Endodermal cell (in vitro differentiated cells): Measurements from ENCODE around the gene STX17. TPM values are rescaled to one million over a fixed set of nuclear protein-coding genes. Genes with fewer than 3 reads are reported as not detected.

ENCODE experiments used
- DNase-seq: peaks from one replicate; pipeline ENCODE4 v3.0.0-alpha.2; 2017
- H3K27ac ChIP-seq: 2 replicates; pipeline ENCODE4 v1.5.1; 2013; ENCODE audit warnings: mild to moderate bottlenecking, low read depth, low read length, moderate library complexity
- H3K27me3 ChIP-seq: 2 replicates; pipeline ENCODE4 v1.6.1; 2013; ENCODE audit warnings: mild to moderate bottlenecking, low read length, moderate library complexity; ENCODE audit not compliant: insufficient read depth, control insufficient read depth, poor library complexity, severe bottlenecking
- H3K36me3 ChIP-seq: 2 replicates; pipeline ENCODE4 v1.7.0; 2013; ENCODE audit warnings: mild to moderate bottlenecking, low read length, moderate library complexity; ENCODE audit not compliant: control insufficient read depth, insufficient read depth
- H3K4me1 ChIP-seq: one replicate; pipeline ENCODE4 v1.7.0; 2013; ENCODE audit warnings: low read length; ENCODE audit not compliant: control insufficient read depth, insufficient read depth
- H3K4me3 ChIP-seq: 2 replicates; pipeline ENCODE4 v1.5.1; 2013; ENCODE audit warnings: mild to moderate bottlenecking, low read length, moderate library complexity
- H3K9ac ChIP-seq: 2 replicates; pipeline ENCODE4 v1.6.1; 2013; ENCODE audit warnings: mild to moderate bottlenecking, low read length, moderate library complexity; ENCODE audit not compliant: poor library complexity, severe bottlenecking; ENCODE audit errors: extremely low read depth
- H3K9me3 ChIP-seq: 2 replicates; pipeline ENCODE4 v1.6.1; 2013; ENCODE audit warnings: mild to moderate bottlenecking, low read length, moderate library complexity; ENCODE audit not compliant: control insufficient read depth
- H3K27ac Mint-ChIP-seq: 2 replicates; pipeline ENCODE4 v1.8.0; 2020; ENCODE audit warnings: mixed read lengths
- H3K27me3 Mint-ChIP-seq: 2 replicates; pipeline ENCODE4 v1.8.0; 2021; ENCODE audit warnings: mild to moderate bottlenecking, mixed read lengths; ENCODE audit not compliant: insufficient read depth
- H3K36me3 Mint-ChIP-seq: 2 replicates; pipeline ENCODE4 v1.8.0; 2020; ENCODE audit warnings: low read depth, mixed read lengths
- H3K4me1 Mint-ChIP-seq: 2 replicates; pipeline ENCODE4 v1.8.0; 2020; ENCODE audit warnings: mixed read lengths
- H3K4me3 Mint-ChIP-seq: 2 replicates; pipeline ENCODE4 v1.8.0; 2020; ENCODE audit warnings: mild to moderate bottlenecking, moderate library complexity, mixed read lengths
- H3K9me3 Mint-ChIP-seq: 2 replicates; pipeline ENCODE4 v1.8.0; 2020; ENCODE audit warnings: mild to moderate bottlenecking, mixed read lengths
- WGBS, 2 experiments: methylation state at CpG; one replicate each; pipeline versions ENCODE4 v1.1.5 to v1.1.7; 2013; ENCODE audit warnings: missing lambda C conversion rate in 2 of 2, mixed read lengths in 1 of 2; ENCODE audit not compliant: insufficient coverage in 1 of 2, insufficient read length in 1 of 2; 5-methylcytosine and 5-hydroxymethylcytosine counted together
- total RNA-seq, 2 donors: library from RNA; stranded (reverse); fragmentation: NEBNext Ultra II Directional in 1 of 2; extraction: Animal tissue kit (Norgen Biotek cat#: 25700) in 1 of 2; gene quantifications; 2 replicates in 1 of 2; 3 replicates in 1 of 2; pipeline ENCODE4 v1.2.1, GENCODE V29; 2021
- TF ChIP-seq, protein P1 (sequence below): fragments of 200-600 bp; sonication (generic); conservative IDR thresholded peaks from 2 replicates; pipeline ENCODE4 v1.5.0; 2021; ENCODE audit warnings: antibody characterized with exemption, mild to moderate bottlenecking

STX17 gene
- total RNA-seq, 2 donors from 2014 or later, result 31.6 to 47.4 TPM

DNA sequence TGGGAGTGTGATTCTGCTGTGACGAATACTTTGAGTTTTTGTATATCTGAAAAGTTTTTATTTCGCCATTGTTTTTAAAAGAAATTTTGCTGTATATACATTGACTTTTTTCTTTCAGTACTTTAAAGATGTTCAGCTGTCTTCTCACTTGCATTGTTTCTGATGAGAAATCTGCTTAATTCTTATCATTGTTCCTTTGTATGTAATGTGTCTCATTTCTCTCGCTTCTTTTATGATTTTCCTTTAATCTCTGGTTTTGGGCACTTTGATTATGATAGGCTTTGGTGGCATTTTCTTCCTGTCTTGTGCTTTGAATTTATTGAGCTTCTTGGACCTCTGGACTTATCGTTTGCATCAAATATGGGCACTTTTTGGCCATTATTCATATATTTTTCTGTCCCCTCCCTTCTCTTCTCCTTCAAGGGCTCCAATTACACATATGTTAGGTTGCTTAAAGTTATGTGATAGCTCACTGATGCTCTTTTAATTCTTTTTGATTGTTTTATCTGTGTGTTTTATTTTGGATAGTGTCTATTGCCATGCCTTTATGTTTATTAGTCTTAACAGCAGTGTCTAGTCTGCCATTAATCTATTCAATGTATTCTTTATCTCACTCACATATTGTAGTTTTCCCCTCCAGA, 30.6 kb downstream of the STX17 start:
- H3K27ac ChIP-seq, result no peak overlapping the region
- peaks cover 8% of the 10 kb centered on the region for H3K9me3 Mint-ChIP-seq
- 94% methylated on average over 4 of the region's 4 CpGs; no CpG with 5 or more reads in 1 of the 2 experiments for WGBS, 2 experiments
- TF ChIP-seq, protein P1, sequence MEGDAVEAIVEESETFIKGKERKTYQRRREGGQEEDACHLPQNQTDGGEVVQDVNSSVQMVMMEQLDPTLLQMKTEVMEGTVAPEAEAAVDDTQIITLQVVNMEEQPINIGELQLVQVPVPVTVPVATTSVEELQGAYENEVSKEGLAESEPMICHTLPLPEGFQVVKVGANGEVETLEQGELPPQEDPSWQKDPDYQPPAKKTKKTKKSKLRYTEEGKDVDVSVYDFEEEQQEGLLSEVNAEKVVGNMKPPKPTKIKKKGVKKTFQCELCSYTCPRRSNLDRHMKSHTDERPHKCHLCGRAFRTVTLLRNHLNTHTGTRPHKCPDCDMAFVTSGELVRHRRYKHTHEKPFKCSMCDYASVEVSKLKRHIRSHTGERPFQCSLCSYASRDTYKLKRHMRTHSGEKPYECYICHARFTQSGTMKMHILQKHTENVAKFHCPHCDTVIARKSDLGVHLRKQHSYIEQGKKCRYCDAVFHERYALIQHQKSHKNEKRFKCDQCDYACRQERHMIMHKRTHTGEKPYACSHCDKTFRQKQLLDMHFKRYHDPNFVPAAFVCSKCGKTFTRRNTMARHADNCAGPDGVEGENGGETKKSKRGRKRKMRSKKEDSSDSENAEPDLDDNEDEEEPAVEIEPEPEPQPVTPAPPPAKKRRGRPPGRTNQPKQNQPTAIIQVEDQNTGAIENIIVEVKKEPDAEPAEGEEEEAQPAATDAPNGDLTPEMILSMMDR, result no peak
- H3K27me3 ChIP-seq, result no peaks in the 10 kb centered on the region
- no peaks in the 10 kb centered on the region for H3K27me3 Mint-ChIP-seq
- H3K27ac Mint-ChIP-seq, result no peak overlapping the region
- DNase-seq, result no peak
- peaks cover 4% of the 10 kb centered on the region for H3K4me1 ChIP-seq
- peaks cover 25% of the 10 kb centered on the region for H3K36me3 Mint-ChIP-seq
- peaks cover 26% of the 10 kb centered on the region for H3K9me3 ChIP-seq
- no peak overlapping the region for H3K9ac ChIP-seq
- no peaks in the 10 kb centered on the region for H3K36me3 ChIP-seq
- H3K4me3 Mint-ChIP-seq, result no peak overlapping the region
- no peak overlapping the region for H3K4me3 ChIP-seq
- peaks cover 5% of the 10 kb centered on the region for H3K4me1 Mint-ChIP-seq

DNA sequence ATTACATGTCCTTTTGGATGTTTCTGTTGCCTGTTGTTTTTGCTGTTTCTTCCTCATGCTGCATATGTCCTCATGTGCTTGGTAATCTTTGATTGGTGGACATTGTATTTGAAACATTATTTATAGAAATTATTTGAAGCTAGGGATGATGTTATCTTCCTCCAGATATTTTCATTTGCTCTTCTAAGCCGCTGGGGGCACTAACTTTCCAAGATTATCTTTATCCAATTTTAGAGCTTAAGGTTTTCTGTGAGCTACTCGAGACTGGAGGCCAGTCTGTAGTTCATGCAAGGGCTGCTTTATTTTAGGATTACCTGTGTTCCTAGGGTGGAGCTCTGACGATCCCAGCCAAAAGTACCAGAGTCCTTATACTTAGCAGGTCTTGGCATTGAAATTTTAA, 40.9 kb downstream of the STX17 start:
- TF ChIP-seq, protein P1, result peak; percentile 61
- no peak overlapping the region for H3K4me3 ChIP-seq
- no peak overlapping the region for H3K27ac ChIP-seq
- WGBS, 2 experiments, result 54 to 60% methylated on average over 2 to 3 of the region's 3 CpGs
- H3K9me3 ChIP-seq, result no peaks in the 10 kb centered on the region
- peaks cover 5% of the 10 kb centered on the region for H3K9me3 Mint-ChIP-seq
- peaks cover 10% of the 10 kb centered on the region for H3K36me3 ChIP-seq
- H3K4me1 Mint-ChIP-seq, result no peaks in the 10 kb centered on the region
- peaks cover 2% of the 10 kb centered on the region for H3K4me1 ChIP-seq
- no peak overlapping the region for H3K4me3 Mint-ChIP-seq
- no peaks in the 10 kb centered on the region for H3K27me3 Mint-ChIP-seq
- H3K9ac ChIP-seq, result no peak overlapping the region
- peaks cover 17% of the 10 kb centered on the region for H3K36me3 Mint-ChIP-seq
- no peak for DNase-seq
- H3K27ac Mint-ChIP-seq, result no peak overlapping the region
- H3K27me3 ChIP-seq, result no peaks in the 10 kb centered on the region

DNA sequence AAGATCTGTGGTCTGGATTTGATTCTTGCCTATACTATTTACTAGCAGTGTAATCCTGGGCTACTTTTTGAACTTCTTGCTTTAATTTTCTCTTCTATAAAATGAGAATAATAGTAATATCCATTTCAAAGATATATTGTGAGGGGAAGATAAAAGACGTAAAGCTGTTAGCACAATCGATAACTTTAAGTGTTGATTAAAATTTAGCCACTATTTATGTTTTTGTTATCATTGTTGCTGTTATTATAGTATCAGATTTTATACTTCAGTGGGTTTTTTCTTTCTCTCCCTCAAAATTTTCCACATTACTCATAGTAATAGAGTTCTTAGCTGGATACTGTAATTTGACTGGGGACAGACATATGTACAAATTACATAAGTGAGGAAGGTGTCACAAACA, 42.0 kb downstream of the STX17 start:
- H3K27ac Mint-ChIP-seq, result no peak overlapping the region
- H3K9ac ChIP-seq, result no peak overlapping the region
- no peak for DNase-seq

More for the DNA sequence above, 42.0 kb downstream of the STX17 start:
- Mint-ChIP-seq H3K9me3 (peaks cover 5% of the 10 kb centered on the region), H3K4me3 (no peak overlapping the region), H3K36me3 (peaks cover 19% of the 10 kb centered on the region), H3K27me3 (no peaks in the 10 kb centered on the region), H3K4me1 (no peaks in the 10 kb centered on the region)
- H3K27me3 ChIP-seq, result no peaks in the 10 kb centered on the region
- no peak overlapping the region for H3K27ac ChIP-seq
- 81% methylated on average over 2 of the region's 2 CpGs; no CpG with 5 or more reads in 1 of the 2 experiments for WGBS, 2 experiments
- H3K4me3 ChIP-seq, result no peak overlapping the region
- peaks cover 10% of the 10 kb centered on the region for H3K36me3 ChIP-seq
- H3K4me1 ChIP-seq, result peaks cover 2% of the 10 kb centered on the region
- TF ChIP-seq, protein P1, result no peak
- peaks cover 4% of the 10 kb centered on the region for H3K9me3 ChIP-seq
